D721Med (cell line): ENCODE results near the gene LEKR1.

Experiments
- DNase-seq: peaks from one replicate; pipeline ENCODE4 v3.0.0; 2011; ENCODE audit warnings: low spot score; ENCODE audit not compliant: insufficient read length
- FAIRE-seq: peaks from 2 replicates; lab custom pipeline; 2011; peaks lifted over from hg19 to GRCh38; lab: Jason Lieb, UNC
- CTCF ChIP-seq: IDR thresholded peaks from 2 replicates; pipeline ENCODE4 v1.5.1; 2012; ENCODE audit warnings: mild to moderate bottlenecking, control low read depth; ENCODE audit not compliant: insufficient read depth; ENCODE audit errors: missing control alignments

Gene LEKR1

GRCh38 chr3:156787926-156788663 lies 38.1 kb upstream of the LEKR1 start:
- DNase-seq (no peak), FAIRE-seq (no peak)
- TF ChIP-seq CTCF, result no peak

- no peak for FAIRE-seq
- no peak for DNase-seq
- TF ChIP-seq CTCF, result no peak
Measured at GRCh38 chr3:156788846-156789245, 37.3 kb upstream of the LEKR1 start.

GRCh38 chr3:156790156-156790555 lies 36.0 kb upstream of the LEKR1 start:
- DNase-seq, result no peak
- no peak for TF ChIP-seq CTCF
- FAIRE-seq, result no peak

GRCh38 chr3:156792114-156792513 lies 34.0 kb upstream of the LEKR1 start:
- FAIRE-seq (no peak), DNase-seq (no peak)
- no peak for TF ChIP-seq CTCF

GRCh38 chr3:156792536-156792935 lies 33.6 kb upstream of the LEKR1 start:
- no peak for FAIRE-seq
- TF ChIP-seq CTCF, result no peak
- no peak for DNase-seq

- TF ChIP-seq CTCF, result no peak
Measured at GRCh38 chr3:156792945-156793344, 33.2 kb upstream of the LEKR1 start.

GRCh38 chr3:156793400-156793799 lies 32.8 kb upstream of the LEKR1 start:
- FAIRE-seq, result no peak
- TF ChIP-seq CTCF, result no peak
- no peak for DNase-seq

More at GRCh38 chr3:156792945-156793344, 33.2 kb upstream of the LEKR1 start:
- no peak for DNase-seq
- FAIRE-seq, result no peak
